ENCODE results near the gene CEP128.

CEP128 gene

GRCh38 chr14:80941241-80942185 lies at the start of gene CEP128:
Gene CEP128 (minus strand): TSS chr14:80941738.
- H3K4me3 ChIP-seq (ENCODE audit: low read depth, low read length): peak within 1 kb of the TSS; percentile 61
- TF ChIP-seq CTCF (IDR thresholded peaks at IDR 0.05; ENCODE audit: low read depth, low read length, missing control alignments): no peak
- DNase-seq (ENCODE audit: low read depth): peak; percentile 95

- DNase-seq (ENCODE audit: low read depth): no peak
These were observed 47.3 kb upstream of the CEP128 start for GRCh38 chr14:80988735-80989429.

GRCh38 chr14:80988192-80988591 lies 46.7 kb upstream of the CEP128 start:
- no peak for DNase-seq (ENCODE audit: low read depth)
- no peak overlapping the region for H3K4me3 ChIP-seq (ENCODE audit: low read depth, low read length)
- TF ChIP-seq CTCF (IDR thresholded peaks at IDR 0.05; ENCODE audit: low read depth, low read length, missing control alignments): no peak

More at GRCh38 chr14:80988735-80989429, 47.3 kb upstream of the CEP128 start:
- H3K4me3 ChIP-seq (ENCODE audit: low read depth, low read length): no peak overlapping the region
- no peak for TF ChIP-seq CTCF (IDR thresholded peaks at IDR 0.05; ENCODE audit: low read depth, low read length, missing control alignments)

- H3K4me3 ChIP-seq (ENCODE audit: low read depth, low read length): no peak overlapping the region
- TF ChIP-seq CTCF (IDR thresholded peaks at IDR 0.05; ENCODE audit: low read depth, low read length, missing control alignments): peak; percentile 91
- DNase-seq (ENCODE audit: low read depth): peak; percentile 34
These were observed 45.9 kb upstream of the CEP128 start for GRCh38 chr14:80987235-80988032.

- H3K4me3 ChIP-seq (ENCODE audit: low read depth, low read length): no peak overlapping the region
- no peak for TF ChIP-seq CTCF (IDR thresholded peaks at IDR 0.05; ENCODE audit: low read depth, low read length, missing control alignments)
- no peak for DNase-seq (ENCODE audit: low read depth)
These were observed 41.2 kb upstream of the CEP128 start for GRCh38 chr14:80982711-80983110.

GRCh38 chr14:80981673-80982072 lies 40.1 kb upstream of the CEP128 start:
- H3K4me3 ChIP-seq (ENCODE audit: low read depth, low read length): no peak overlapping the region
- TF ChIP-seq CTCF (IDR thresholded peaks at IDR 0.05; ENCODE audit: low read depth, low read length, missing control alignments): no peak
- no peak for DNase-seq (ENCODE audit: low read depth)
